GM12892 (cell line): ENCODE results near the gene TTC39A.

Experiments
- POLR2A ChIP-seq: IDR thresholded peaks from 2 replicates; pipeline ENCODE4 v1.6.1; 2011; ENCODE audit warnings: low read depth, low read length, control low read depth
- POLR2AphosphoS5 ChIP-seq: IDR thresholded peaks from 2 replicates; pipeline ENCODE4 v1.6.1; 2011; ENCODE audit warnings: low read depth, low read length, control low read depth
- TAF1 ChIP-seq: IDR thresholded peaks from 2 replicates; pipeline ENCODE4 v1.6.1; 2011; ENCODE audit warnings: low read depth, mild to moderate bottlenecking, control low read depth, low read length, borderline replicate concordance

DNA sequence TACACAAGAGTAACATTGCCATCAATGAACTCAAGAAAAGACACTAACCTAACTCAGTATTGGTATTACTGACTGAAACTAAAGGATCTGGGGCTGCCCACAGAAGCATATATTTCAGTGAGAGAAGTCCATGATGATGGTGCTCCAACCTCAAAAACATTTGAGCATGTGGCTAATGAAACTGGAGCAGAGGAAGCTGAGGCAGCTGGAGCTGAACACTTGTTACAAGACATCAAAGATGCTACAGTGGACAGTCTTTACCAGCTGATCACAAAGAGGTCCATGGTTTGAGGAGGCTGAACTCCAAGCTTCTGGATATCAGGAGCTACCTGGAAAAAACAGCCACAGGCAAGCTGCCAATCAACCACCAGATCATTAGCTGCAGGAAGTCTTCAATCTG, 42.2 kb upstream of the TTC39A start:
- TF ChIP-seq POLR2A (no peak), POLR2AphosphoS5 (no peak), TAF1 (no peak)
